PC-3 (cell line): ENCODE results near the gene LIPG. TPM values are rescaled to one million over a fixed set of nuclear protein-coding genes. Genes with fewer than 3 reads are reported as not detected.
"Not testable (repeated sequence)": the region's sequence is repeated elsewhere in the genome, so short reads cannot be mapped to it uniquely, and the experiment has no call there.

Experiments
- ATAC-seq: fragments of 200-7000 bp; cut with Tn5 transposase; 2 replicates; pipeline ENCODE4 v1.9.1; 2020; ENCODE audit warnings: mild to moderate bottlenecking, moderate library complexity
- BruUV-seq: library from RNA; stranded (reverse); fragments of 400-500 nt; replicated peaks from 2 replicates; lab custom pipeline; 2021; lab: Mats Ljungman, UMichigan
- CTCF ChIA-PET: fragments of 300-600 bp; sonication (Branson Sonifier 250); formaldehyde crosslinking; loops from one replicate; lab custom pipeline; 2022; ENCODE audit warnings: antibody characterized with exemption; lab: Charles Lee
- POLR2A ChIA-PET: fragments of 300-600 bp; sonication (Branson Sonifier 250); formaldehyde crosslinking; loops from one replicate; lab custom pipeline; 2022; ENCODE audit warnings: antibody characterized with exemption; ENCODE audit not compliant: unreplicated experiment; lab: Charles Lee
- DNase-seq: peaks from one replicate; pipeline ENCODE4 v3.0.0-alpha.2; 2015
- H2AFZ ChIP-seq: fragments of 300-600 bp; sonication (generic); 2 replicates; pipeline ENCODE4 v1.6.0; 2016; ENCODE audit warnings: antibody characterized with exemption, low read length
- H3F3A ChIP-seq: fragments of 300-600 bp; sonication (generic); one replicate; pipeline ENCODE4 v1.6.0; 2017; ENCODE audit warnings: antibody characterized with exemption, low read length, control low read depth, mild to moderate bottlenecking; ENCODE audit not compliant: unreplicated experiment
- H3K27ac ChIP-seq: fragments of 300-600 bp; sonication (generic); 2 replicates; pipeline ENCODE4 v1.5.1; 2016; ENCODE audit warnings: mild to moderate bottlenecking, low read length
- H3K27me3 ChIP-seq: fragments of 300-600 bp; sonication (generic); 2 replicates; pipeline ENCODE4 v1.6.1; 2016; ENCODE audit warnings: low read length, mixed read lengths
- H3K36me3 ChIP-seq: fragments of 300-600 bp; sonication (generic); 2 replicates; pipeline ENCODE4 v1.6.1; 2016; ENCODE audit warnings: low read depth, mixed run types, low read length, mixed read lengths
- H3K4me1 ChIP-seq: fragments of 300-600 bp; sonication (generic); 2 replicates; pipeline ENCODE4 v1.5.1; 2016; ENCODE audit warnings: low read length; ENCODE audit not compliant: insufficient read depth
- H3K4me2 ChIP-seq: fragments of 300-600 bp; sonication (generic); 2 replicates; pipeline ENCODE4 v1.6.0; 2016; ENCODE audit warnings: low read length
- H3K4me3 ChIP-seq: fragments of 300-600 bp; sonication (generic); 2 replicates; pipeline ENCODE4 v1.5.1; 2016; ENCODE audit warnings: mild to moderate bottlenecking, low read length, mixed read lengths
- H3K79me2 ChIP-seq: fragments of 300-600 bp; sonication (generic); 2 replicates; pipeline ENCODE4 v1.6.1; 2017; ENCODE audit warnings: low read length, mixed read lengths
- H3K9ac ChIP-seq: fragments of 300-600 bp; sonication (generic); 2 replicates; pipeline ENCODE4 v1.6.0; 2016; ENCODE audit warnings: mild to moderate bottlenecking, low read length
- H3K9me2 ChIP-seq: fragments of 300-600 bp; sonication (generic); replicated peaks from 2 replicates; pipeline ENCODE4 v1.6.1; 2016; ENCODE audit warnings: mixed run types, low read length, mixed read lengths
- H3K9me3 ChIP-seq: fragments of 300-600 bp; sonication (generic); 2 replicates; pipeline ENCODE4 v1.6.1; 2016; ENCODE audit warnings: low read length, mixed read lengths
- H4K20me1 ChIP-seq: fragments of 300-600 bp; sonication (generic); 2 replicates; pipeline ENCODE4 v1.6.1; 2016; ENCODE audit warnings: low read length, mixed read lengths
- CTCF ChIP-seq: fragments of 300-600 bp; sonication (generic); conservative IDR thresholded peaks from 2 replicates; pipeline ENCODE4 v1.5.1; 2017; ENCODE audit warnings: antibody characterized with exemption, low read depth, mild to moderate bottlenecking, low read length
- EZH2 ChIP-seq: fragments of 300-600 bp; sonication (generic); IDR thresholded peaks from one replicate; pipeline ENCODE4 v1.6.1; 2017; ENCODE audit warnings: antibody characterized with exemption, mild to moderate bottlenecking, low read length; ENCODE audit not compliant: unreplicated experiment
- EZH2phosphoT487 ChIP-seq: fragments of 300-600 bp; sonication (generic); IDR thresholded peaks from 2 replicates; pipeline ENCODE4 v1.6.1; 2018; ENCODE audit warnings: mild to moderate bottlenecking, antibody characterized with exemption, low read length, borderline replicate concordance
- intact Hi-C: fragments of 100-400 bp; cut with micrococcal nuclease; formaldehyde crosslinking; loops from 2 replicates; pipeline ENCODE4 v1.9.0; 2023
- total RNA-seq: library from RNA; depleted of rRNA; stranded (reverse); fragments of >200 nt; gene quantifications from 2 replicates; pipeline ENCODE4 v1.2.3, GENCODE V29; 2014

The LIPG gene
- total RNA-seq, 1 experiment from 2014 or later: 14.8 TPM

DNA sequence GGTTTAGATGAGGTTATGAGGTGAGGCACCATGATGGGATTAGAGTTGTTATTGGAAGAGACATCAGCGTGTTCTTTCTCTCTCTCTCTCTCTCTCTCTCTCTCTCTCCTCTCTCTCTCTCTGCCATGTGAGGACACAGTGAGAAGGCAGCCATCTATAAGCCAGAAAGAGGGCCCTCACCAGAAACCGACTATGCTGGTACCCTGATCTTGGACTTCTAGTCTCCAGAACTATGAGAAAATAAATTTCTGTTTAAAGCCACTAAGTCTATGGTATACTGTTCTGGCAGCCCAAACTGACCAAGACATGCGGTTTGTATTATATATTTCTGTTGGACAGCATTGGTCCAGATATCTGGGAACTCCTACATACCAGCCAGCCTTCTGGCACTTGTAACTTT is 3.5 kb upstream of the LIPG start:
- no peak overlapping the region for H3K4me3 ChIP-seq
- CTCF ChIA-PET: no interaction called here
- POLR2A ChIA-PET: no interaction called here
- H3K9me3 ChIP-seq: no peaks in the 10 kb centered on the region
- peaks cover 1% of the 10 kb centered on the region for H3K4me1 ChIP-seq
- no peak overlapping the region for H3K4me2 ChIP-seq
- intact Hi-C loops: loop anchor here (2.0 to 5.0 kb wide), 2 partner anchors 48 to 224 kb away; no protein-coding TSS in a partner anchor
- peaks cover 1% of the 10 kb centered on the region; the same call in 1 of the 2 replicates for H3K79me2 ChIP-seq
- no peak overlapping the region for H3K9ac ChIP-seq
- H2AFZ ChIP-seq: no peak overlapping the region
- H3F3A ChIP-seq: no peaks in the 10 kb centered on the region
- no peaks in the 10 kb centered on the region for H3K36me3 ChIP-seq
- TF ChIP-seq CTCF (no peak), EZH2phosphoT487 (no peak), EZH2 (no peak)
- no TSS peak for BruUV-seq
- no peaks in the 10 kb centered on the region for H4K20me1 ChIP-seq
- no peaks in the 10 kb centered on the region for H3K27me3 ChIP-seq
- no peak overlapping the region for H3K27ac ChIP-seq
- no peaks in the 10 kb centered on the region for H3K9me2 ChIP-seq
- no peak for ATAC-seq
- DNase-seq: no peak

- H3K27ac ChIP-seq, H3K27me3 ChIP-seq, BruUV-seq, H3K4me3 ChIP-seq, H2AFZ ChIP-seq, H4K20me1 ChIP-seq, H3K4me1 ChIP-seq, H3F3A ChIP-seq, H3K9me2 ChIP-seq, ATAC-seq, H3K9me3 ChIP-seq, POLR2A ChIA-PET, H3K9ac ChIP-seq, H3K4me2 ChIP-seq, H3K36me3 ChIP-seq: not testable (repeated sequence)
- peak; percentile 50 for TF ChIP-seq CTCF
- CTCF ChIA-PET: interaction anchor here (0.6 to 1.1 kb wide), 3 partner anchors 139 to 301 kb away, joined by 3 to 4 read pairs (median 3); no protein-coding TSS in a partner anchor
- intact Hi-C loops: loop anchor here (1.0 to 5.0 kb wide), 4 partner anchors 49 to 299 kb away; no protein-coding TSS in a partner anchor
- DNase-seq: peak; percentile 34
- peaks cover 12% of the 10 kb centered on the region; the same call in 1 of the 2 replicates for H3K79me2 ChIP-seq
Measured at GRCh38 chr18:49559326-49559931, 2.4 kb upstream of the LIPG start.

- Histone ChIP-seq H3K4me1 (peaks cover 6% of the 10 kb centered on the region), H3K79me2 (peaks cover 15% of the 10 kb centered on the region; the same call in 1 of the 2 replicates), H3K9me2 (no peaks in the 10 kb centered on the region), H3K4me2 (peak overlapping the region; percentile 90), H3K27me3 (no peaks in the 10 kb centered on the region), H3K27ac (no peak overlapping the region), H2AFZ (peak overlapping the region; percentile 55; the same call in 1 of the 2 replicates), H3K9ac (peak overlapping the region; percentile 81), H3K4me3 (peak overlapping the region; percentile 71; the same call in 1 of the 2 replicates), H3K9me3 (no peaks in the 10 kb centered on the region), H3K36me3 (no peaks in the 10 kb centered on the region), H3F3A (no peaks in the 10 kb centered on the region), H4K20me1 (no peaks in the 10 kb centered on the region)
- ChIA-PET POLR2A (no interaction called here), CTCF (interaction anchor here (1.1 kb wide), 1 partner anchor 164 kb away, joined by 4 read pairs; no protein-coding TSS in a partner anchor)
- TF ChIP-seq EZH2 (no peak), CTCF (no peak), EZH2phosphoT487 (no peak)
- no peak for DNase-seq
- ATAC-seq: no peak
- intact Hi-C loops: loop anchor here (2.0 to 10.0 kb wide), 3 partner anchors 52 to 169 kb away; no protein-coding TSS in a partner anchor
- no TSS peak for BruUV-seq
Measured at GRCh38 chr18:49560277-49560623, 1.6 kb upstream of the LIPG start.
